Activated CD8-positive, alpha-beta memory T cell treated with anti-CD3 and anti-CD28 coated beads, Interleukin-2, amount 50 U/mL, for 24 hours (primary cell): ENCODE measurements around the gene TPCN2.
"Not testable (repeated sequence)": the region's sequence is repeated elsewhere in the genome, so short reads cannot be mapped to it uniquely, and the experiment has no call there.

Source experiments
- DNase-seq: peaks from one replicate; pipeline ENCODE4 v3.0.0-alpha.2; 2020; ENCODE audit errors: extremely low read depth

The TPCN2 gene

DNA sequence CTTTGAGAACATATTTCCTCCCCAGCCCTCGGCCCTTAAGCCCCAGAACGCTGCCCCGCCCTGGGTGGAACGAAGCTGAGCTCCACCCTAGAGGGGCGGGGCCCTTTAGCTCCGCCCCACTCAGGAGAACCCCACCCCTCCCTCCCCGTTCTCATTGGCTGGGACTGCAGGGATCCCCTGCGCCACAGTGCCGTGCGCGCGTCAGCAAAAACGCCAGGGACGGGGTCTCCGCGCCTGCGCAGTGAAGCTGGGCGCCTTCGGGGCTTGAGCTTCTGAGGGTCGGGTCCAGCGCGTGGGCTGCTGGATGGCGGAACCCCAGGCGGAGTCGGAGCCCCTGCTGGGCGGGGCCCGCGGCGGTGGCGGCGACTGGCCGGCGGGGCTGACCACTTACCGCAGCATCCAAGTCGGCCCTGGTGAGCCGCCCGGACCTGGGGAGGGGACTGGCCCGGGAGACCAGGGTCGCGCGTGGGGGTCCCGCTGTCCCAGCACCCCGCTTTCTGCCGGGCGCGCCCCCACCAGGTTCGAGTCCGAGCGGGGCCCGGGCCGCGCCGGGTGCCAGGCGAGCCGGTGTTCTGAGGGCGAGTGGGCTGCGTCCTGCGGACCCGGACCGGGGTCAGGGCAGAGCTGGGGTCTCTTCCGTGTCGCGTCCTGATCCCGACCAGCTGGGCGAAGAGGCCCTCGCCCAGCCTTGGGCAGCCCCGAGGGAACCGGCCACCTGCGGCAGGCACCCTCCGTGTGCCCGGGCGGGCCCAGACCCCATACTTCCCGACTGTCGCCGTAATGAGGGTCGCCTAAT is at the start of gene TPCN2:
TPCN2 (plus strand) TSS at position 239 of the 796 bp plus-strand sequence; CDS start at position 305, 66 bp downstream.
- DNase-seq: peak; percentile 69

DNA sequence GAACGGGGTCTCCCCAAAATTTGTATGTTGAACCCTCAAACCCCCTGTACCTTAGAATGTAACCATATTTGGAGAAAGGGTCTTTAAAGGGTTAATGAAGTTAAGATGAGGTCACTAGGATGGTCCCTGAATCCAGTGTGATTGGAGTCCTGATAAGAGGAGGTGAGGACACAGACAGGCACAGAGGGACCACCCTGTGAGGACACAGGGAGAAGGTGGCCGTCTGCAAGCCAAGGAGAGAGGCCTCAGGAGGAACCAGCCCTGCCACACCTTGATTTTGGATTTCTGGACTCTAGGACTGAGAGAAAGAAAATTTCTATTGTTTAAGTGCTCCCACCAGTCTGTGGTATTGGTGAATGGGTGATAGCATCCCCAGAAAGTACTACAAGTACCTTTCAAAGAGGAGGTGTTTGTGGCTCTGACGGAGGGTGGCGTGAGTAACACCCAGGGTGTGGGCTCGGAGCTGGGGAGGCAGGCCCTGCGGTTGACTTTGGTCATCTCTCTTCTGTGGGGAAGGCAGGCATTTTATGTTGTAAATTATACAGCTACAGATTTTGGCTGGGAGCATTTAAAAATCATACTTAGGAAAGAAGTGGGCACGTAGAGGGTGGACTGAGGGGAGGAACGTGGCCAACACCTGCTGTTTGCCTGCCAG is 49.5 kb upstream of the TPCN2 start:
- no peak for DNase-seq

DNA sequence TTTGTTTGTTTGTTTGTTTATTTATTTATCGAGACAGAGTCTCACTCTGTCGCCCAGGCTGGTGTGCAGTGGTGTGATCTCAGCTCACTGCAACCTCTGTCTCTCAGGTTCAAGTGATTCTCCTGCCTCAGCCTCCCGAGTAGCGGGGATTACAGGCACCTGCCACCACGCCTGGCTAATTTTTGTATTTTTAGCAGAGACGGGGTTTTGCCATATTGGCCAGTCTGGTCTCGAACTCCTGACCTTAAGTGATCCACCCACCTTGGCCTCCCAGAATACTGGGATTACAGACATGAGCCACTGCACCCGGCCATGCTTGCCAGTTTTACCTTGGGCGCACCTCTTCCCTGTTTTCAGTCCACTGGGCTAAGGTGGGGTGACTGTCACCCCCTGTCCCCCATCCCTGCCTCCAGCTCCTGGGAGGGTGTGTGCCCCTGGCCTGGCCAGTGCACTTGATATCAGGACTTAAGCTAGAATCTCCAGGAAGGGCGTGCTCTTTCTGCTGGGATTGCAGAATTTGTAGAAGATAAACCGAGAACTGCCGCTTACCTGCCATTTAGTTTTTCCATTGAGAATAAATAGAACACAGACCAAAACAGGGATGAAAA is 48.9 kb upstream of the TPCN2 start:
- DNase-seq: not testable (repeated sequence)

DNA sequence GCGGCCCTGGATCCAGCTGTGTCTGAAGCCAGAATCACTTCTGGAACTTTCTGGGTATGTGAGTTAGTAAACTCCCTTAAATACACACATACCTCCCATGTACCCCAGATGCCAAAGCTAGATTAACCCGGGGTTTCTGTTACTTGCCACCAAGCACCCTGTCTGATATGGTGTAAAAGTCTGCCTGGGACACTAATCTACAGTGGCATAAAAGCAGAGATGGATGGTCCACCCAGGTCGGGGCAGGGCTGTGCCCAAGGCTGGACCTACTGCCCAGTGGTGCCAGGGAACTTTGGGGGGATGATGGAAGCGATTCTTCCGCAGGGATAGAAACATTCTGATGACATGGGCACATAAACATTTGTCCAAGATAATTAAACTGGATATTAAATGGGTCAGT is 48.3 kb upstream of the TPCN2 start:
- DNase-seq: no peak

DNA sequence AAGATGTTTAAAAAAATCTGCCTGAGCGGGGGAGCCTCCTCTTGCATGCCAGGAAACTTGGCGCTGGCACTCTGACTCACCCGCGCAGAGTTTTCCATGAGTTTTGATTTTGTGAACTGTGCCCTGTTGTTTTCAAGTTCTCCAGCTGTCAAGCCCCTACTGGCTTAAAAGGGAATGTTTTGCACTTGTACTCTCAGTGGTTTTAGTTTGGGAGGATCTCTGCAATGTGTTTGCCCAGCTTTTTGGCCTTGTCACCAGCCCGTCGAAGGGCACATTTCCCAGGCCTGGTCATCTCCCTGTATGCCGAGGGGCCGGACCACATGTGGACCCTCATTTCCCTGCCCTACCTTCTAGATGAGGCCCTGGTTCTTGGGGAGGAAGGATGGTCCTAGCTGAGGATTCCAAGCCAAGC is 47.9 kb upstream of the TPCN2 start:
- DNase-seq: no peak

DNA sequence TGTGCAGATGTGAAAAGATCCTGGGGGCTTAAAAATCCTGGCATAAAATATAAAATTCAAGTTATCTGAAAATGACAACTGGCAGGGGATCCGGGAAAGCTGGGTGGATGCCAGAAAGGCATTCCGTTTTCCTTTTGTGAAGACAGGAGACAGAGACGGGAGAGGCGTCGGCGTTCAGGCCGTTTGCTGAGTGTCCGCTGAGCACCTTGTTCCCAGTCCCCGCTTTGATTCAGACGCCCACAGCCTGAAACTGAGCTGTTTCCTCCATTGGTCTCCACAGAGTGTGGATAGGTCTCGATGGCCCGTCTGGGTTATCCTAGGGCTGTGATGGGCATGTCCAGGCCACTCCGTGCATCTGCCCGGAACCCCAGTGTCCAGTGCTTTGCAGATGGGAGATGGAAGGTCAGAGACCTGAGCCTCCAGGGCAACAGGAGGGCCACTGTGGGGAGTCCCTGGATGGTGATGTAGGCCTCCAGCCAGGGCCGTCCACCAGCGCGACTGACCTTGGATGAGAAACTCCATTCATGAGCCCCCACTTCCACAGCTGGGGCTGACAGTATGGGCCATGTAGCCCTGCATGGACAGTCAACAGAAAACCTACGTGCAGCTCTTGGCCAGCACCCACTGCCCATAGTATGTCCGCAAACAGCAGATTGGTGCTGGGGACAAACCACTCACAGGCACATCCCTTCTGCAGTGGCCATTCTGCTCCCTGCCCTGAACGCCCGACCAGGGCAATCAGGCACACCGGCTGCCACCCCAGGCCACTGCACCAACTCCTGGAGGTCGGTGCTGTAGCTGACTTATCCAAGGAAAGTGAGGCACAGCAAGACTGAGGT is 47.3 kb upstream of the TPCN2 start:
- DNase-seq: no peak

DNA sequence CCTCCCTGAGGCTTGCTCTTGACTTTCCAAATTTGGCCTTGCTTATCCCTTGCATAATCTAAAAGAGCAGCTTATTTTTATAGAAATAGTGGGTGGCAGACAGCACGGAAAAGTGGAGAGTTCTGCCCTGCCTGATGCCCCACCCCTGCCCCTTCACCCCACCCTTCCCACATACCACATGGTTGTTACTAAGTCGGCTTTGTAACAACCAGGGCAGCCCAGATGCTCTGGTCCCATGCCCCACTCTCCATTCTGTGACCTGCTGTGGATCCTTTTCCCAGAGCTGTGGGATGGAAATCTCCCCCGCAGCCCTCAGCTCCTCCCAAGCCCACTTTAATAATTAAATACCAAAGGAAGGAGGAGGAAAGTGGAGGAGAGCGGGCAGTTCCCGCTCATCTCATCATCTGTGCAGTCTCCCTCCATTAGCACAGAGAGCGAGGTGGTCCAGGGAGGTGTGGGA is 46.6 kb upstream of the TPCN2 start:
- DNase-seq: no peak

DNA sequence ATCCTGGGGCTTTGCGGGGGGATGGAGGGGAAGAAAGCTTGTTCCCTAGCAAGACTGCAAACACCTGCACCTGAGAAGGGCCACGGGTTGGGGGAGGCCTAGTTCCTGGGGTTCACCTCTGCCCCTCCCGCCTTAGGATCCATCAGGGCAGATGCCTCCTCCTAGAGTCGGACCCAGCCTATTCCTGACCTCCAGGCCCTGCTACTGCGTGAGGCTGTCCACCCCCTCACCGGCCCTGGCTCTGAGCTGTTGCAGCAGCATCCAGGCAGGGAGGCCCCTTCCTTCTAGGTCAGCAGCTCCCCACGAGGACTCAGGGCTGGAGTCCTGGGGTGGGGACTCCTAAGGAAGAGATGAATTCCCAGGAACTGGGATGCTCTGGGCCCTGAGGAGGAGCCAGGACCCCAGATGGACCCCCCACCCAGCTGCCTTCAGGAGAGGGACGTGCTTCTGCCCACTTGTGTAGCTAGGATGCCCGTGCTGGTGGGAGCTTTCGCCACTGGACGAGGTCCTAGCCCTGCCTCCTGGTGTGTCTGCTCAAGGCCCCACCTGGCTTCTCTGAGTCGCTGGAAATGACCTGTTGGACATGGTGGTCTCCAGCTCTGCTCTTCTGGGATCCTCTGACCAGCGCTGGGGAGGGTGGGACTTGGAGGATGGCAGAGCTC is 46.0 kb upstream of the TPCN2 start:
- DNase-seq: no peak

DNA sequence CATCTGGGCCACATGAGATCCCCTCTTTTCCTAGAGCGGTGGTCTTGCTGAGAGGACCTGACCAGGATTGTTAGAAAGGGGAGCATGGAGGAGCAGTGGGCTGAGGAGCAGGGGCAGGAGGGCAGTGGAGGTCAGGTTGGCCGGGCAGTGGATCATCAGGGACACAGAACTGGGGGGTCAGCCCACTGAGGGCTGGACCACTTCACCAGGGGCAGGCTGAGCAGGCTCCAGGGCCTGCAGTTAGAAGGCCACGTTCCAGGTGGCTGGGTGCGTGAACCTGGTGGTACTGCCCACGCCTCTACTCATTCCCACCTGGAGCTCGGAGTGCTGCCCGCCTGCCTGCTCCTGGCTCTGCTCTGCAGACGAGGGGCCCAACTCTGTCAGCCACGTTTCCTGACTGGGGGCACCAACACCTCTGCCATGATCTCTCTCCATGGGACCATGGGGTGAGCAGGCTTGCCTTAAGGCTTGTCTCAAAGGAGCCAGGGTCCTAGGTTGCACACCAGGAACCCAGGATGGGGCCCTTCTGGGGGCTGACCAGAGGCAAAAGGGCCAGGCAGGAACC is 45.3 kb upstream of the TPCN2 start:
- DNase-seq: no peak

DNA sequence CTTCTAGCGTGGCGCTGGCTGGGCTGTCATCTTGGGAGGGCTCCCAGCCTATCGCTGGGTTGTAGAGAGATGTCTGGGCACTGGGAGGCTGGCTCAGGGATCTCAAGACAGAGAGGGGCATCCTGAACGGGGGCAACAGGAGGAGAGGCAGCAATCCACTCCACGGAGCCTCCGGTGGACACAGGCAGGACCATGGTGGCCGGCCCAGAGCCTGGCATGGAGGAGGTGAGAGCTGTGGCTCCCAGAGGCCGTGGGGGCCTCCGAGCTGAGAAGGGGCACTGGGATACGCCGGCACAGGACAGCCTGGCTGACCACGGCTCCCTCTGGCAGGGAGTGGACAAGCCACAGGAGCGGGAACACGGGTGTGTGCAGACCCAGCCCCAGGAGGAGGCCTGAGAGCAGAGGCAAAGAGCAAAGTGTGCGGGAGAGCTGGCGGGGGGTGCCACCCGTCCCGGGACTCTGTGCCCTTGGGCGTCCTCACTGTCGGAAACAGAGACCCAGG is 44.8 kb upstream of the TPCN2 start:
- DNase-seq: no peak

DNA sequence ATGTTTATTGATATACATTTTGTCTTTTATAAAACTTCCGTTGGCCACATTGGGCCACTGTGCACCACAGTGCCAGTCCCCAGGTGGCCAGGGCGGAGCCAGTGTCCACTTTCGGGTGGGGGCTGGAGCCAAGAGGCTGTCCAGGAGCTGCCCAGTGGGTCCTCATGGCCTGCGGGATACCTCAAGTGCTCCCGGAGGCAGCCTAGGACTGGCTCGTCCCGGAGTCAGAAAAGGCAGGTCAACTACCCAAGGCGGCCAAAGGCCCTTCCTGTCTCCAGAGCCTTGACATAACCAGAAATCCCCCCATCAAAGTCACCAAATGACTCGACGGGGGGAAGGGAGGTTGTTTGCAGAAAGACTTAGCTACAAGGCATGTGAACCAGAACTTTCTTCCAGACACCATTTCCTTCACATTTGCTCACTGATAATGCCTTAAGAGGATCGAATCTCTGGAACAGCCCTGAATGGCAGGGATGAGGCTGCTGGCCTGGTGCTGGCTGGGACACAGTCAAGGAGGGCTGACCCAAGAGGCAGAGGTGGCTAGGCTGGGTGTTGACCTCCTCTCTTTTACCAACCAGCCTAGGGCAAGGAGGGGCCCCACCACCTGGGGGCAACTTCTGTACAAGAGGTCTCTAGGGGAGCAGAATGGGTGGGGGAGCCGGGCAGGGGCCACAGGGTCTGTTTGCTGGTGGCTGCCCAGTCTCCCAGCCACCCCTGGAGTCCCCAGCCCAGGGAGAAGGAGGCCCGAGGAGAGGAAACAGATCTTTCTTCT is 44.1 kb upstream of the TPCN2 start:
- DNase-seq: no peak

DNA sequence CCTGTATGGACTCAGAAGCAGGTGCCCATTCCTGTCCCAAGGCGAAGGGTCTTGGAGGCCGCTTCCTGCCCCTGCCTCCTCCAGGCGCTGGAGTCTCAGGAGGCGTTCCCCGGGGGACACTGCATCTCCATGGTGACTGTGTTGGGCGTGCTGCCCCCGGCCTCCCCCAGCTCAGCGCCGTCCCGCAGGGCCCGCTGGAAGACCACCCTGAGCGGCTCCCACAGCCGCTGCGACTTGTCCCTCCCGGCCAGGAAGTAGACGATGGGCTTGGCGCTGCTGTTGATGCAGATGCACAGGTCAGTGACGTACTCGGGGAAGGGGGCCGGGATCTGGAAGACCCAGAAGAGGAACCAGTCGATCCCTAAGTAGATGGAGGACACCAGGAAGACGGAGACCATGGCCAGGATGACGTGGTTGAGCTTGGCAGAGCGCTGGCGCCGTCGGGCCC is 43.5 kb upstream of the TPCN2 start:
- no peak for DNase-seq

DNA sequence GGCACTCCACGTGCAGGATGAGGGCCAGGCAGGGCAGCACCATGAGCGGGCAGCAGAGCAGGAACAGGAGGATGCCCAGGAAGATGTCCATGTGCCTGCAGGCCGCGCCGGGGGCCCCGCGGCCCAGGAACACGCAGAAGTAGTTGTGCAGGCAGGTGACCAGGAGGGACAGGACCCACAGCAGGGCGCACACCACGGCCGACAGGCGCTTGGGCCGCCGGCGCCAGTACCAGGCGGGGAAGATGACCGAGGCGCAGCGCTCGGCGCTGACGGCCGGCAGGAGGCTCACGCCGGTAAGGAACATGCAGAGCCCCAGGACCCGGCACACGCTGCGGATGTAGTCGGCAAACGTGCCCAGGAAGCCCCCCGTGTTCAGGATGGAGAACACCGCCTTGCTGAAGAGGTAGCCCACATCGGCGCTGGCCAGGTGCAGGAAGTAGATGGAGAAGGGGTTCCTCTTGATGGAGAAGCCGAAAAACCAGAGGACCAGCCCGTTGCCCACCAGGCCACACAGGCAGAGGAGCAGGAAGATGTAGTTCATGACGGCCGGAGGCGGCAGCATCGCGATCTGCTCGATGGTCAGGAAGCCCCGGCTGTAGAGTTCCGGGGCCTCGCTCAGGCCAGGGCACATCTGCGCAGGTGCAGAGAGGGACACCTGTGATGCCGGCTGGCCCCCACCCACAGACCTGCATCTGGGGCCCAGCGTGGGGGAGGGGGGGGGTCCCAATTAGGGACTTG is 42.9 kb upstream of the TPCN2 start:
- DNase-seq: no peak

DNA sequence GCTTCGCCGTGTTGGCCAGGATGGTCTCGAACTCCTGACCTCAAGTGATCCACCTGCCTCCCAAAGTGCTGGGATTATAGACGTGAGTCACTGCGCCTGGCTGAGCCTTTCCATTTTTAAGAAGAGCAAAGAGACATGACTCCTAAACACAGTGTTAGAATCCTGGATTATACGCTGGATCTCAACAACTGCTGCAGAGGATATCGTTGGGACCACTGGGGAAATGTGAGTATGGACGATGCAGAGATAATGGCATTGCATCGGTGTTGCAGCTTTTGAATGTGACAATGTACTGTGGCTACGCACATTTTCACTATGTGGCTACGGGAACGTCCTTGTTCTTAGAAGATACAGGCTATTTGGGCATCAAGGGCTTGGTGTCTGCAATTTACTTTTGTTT is 41.9 kb upstream of the TPCN2 start:
- no peak for DNase-seq

DNA sequence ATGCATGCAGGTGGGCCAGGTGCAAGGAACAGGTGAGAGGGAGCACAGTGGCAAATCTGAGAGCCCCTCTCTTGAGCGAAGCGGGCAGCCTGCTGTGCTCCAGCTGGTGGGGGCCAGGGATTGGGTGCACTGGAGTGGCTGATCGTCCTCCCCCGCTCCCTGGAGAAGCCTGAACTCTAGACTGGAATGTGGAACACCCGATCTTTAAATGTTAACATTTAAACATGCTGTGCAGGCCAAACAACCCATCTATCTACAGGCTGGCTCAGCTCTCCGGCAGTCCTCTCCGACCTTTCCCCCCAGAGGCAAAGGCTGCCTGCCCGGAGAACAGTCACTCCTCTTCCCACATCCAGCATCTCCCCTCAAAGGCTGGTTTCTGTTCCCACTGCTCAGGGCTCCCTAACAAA is 40.8 kb upstream of the TPCN2 start:
- no peak for DNase-seq

DNA sequence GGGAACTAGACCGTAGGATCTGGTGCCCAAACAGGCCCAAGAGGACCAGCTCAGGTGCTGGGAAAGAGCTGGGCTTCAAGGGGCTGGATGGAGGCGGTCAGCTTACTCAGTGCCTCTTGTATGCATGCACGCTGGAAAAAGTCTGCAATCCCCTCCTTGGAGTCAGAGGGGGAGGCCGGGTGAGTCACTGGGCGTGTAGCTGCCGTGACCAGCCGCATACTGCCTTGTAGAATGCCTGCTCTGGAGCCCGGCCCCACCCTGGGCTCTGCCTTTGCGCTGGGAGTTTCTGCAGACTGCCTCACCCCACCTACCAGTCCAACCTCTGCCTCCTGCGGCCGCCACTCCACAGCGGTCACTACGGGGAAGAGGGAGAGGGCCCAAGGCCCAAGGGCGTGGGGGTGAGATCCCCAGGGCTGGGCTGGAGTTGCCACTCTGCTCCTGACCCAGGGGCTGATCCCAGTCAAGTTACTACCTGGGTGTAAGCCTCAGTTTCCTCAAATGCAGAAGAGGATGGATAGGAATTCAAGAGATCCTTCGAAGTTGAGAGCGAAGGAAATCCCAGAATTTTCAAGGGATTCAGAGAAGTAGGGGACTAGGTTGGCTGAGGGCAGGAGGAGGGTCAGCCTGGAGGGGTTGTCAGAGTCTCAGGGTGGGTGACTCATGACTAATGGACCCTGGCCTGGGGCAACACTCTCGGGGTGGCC is 39.8 kb upstream of the TPCN2 start:
- no peak for DNase-seq

DNA sequence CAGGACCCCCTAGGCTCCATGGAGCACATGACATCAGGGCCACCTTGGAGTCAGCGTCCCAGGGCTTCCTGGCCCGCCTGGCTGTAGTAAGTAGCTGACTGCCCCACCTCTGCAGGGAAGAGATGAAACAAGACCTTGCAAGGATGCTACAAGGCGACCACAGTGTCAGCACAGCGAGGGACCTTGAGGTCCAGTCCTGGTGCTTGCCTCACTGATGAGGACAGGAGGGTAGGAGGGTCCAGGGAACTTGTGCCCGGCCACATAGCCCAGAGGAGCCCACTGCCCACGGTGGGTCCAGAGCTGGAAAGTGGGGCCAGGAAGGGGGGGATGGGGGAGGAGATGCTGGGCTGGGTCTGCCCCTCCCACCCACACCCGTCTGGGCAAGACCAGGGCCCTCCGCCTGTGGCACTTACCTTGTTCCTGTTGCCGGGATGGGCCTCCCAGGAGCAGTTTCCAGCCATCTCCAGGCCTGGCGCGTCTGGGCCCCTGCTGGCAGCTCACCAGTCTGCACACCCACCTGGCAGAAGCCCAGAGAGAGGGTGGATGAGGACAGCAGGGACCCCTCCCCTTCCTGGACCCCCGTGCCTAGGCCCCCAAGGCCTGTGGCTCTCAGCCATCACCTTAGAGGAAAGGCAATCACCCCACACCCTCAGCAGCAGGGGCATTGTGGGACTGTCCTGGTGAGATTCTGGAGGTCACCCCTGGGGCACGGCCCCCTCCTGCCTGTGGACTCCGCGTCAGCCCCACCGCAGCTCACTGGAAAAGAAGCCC is 39.1 kb upstream of the TPCN2 start:
- no peak for DNase-seq

DNA sequence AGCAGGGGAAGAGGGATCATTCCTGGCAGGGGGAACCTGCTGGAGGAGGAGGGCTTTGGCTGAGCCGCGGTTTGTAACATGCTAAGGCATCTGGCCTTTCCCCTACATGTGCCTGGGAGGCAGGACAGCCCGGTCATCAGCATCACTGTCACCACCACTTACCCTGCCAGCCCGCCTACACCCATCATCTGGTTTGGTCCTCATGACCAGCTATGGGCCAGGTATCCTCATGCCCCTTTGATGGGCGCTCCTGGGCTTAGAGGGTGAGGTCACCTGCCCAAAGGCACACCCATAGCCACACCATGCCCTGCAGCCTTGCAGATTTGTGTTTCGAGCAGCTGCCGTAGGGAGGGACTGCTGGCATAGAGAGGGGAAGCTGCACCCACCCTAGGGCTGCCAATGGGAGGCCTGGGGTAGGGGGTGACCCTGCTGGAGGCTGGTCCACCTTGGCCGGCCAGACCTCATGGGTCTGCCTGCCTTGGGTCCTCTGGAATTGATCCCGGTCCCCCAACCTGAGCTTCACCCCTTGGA is 38.3 kb upstream of the TPCN2 start:
- no peak for DNase-seq
